ENCODE results near the gene PTGS2. TPM values are rescaled to one million over a fixed set of nuclear protein-coding genes. Genes with fewer than 3 reads are reported as not detected.
"Not testable (repeated sequence)": the region's sequence is repeated elsewhere in the genome, so short reads cannot be mapped to it uniquely, and the experiment has no call there.

Gene PTGS2
- total and polyA plus RNA-seq, 8 donors, result 2.9 to 105 (median 4.7) TPM

DNA sequence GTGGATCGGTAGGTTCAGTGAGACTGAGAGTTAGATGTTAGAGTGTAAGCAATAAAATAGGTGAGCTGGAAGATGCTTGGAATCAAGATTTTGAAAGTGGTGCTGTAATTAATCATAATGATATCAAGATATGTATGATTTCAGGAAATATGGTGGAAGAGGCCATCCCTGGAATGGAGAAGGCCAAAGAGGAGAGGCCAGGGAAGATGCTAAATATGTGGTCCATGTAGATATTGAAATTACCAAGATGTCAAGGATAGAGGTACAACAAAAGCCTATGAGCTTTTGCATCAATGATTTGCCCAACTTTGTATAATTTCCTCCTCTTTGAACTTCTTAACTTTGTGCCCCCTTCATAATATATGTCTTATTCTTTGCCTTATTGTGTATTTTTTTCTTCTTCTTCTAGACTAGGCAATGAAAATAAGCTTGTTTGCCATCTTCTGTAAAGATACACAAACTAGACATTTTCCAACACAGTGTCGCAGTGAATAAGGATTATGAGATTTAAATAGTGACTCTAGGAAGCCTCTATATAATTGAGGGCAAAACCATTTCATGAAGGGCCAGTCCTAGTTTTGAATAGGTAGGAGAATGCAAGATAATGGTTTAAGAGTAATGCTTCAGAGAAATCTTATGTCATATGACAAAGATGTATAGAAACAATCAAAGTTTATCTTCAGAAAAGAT lies 8.9 kb downstream of the PTGS2 start:
- DNase-seq (no peak), ATAC-seq (no peak)
- H3K4me3 ChIP-seq, result no peak overlapping the region
- H3K4me1 ChIP-seq, result no peaks in the 10 kb centered on the region
- intact Hi-C loops (cut with DNase I), result no loop called here
- H3K27me3 ChIP-seq, result no peaks in the 10 kb centered on the region
- H3K9me3 ChIP-seq, result no peaks in the 10 kb centered on the region
- peaks cover 0 to 41% of the 10 kb centered on the region in 2 donors for H3K36me3 ChIP-seq
- H3K27ac ChIP-seq, result no peak overlapping the region
- TF ChIP-seq, protein P1, sequence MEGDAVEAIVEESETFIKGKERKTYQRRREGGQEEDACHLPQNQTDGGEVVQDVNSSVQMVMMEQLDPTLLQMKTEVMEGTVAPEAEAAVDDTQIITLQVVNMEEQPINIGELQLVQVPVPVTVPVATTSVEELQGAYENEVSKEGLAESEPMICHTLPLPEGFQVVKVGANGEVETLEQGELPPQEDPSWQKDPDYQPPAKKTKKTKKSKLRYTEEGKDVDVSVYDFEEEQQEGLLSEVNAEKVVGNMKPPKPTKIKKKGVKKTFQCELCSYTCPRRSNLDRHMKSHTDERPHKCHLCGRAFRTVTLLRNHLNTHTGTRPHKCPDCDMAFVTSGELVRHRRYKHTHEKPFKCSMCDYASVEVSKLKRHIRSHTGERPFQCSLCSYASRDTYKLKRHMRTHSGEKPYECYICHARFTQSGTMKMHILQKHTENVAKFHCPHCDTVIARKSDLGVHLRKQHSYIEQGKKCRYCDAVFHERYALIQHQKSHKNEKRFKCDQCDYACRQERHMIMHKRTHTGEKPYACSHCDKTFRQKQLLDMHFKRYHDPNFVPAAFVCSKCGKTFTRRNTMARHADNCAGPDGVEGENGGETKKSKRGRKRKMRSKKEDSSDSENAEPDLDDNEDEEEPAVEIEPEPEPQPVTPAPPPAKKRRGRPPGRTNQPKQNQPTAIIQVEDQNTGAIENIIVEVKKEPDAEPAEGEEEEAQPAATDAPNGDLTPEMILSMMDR (IDR thresholded peaks at IDR 0.05), result no peak

DNA sequence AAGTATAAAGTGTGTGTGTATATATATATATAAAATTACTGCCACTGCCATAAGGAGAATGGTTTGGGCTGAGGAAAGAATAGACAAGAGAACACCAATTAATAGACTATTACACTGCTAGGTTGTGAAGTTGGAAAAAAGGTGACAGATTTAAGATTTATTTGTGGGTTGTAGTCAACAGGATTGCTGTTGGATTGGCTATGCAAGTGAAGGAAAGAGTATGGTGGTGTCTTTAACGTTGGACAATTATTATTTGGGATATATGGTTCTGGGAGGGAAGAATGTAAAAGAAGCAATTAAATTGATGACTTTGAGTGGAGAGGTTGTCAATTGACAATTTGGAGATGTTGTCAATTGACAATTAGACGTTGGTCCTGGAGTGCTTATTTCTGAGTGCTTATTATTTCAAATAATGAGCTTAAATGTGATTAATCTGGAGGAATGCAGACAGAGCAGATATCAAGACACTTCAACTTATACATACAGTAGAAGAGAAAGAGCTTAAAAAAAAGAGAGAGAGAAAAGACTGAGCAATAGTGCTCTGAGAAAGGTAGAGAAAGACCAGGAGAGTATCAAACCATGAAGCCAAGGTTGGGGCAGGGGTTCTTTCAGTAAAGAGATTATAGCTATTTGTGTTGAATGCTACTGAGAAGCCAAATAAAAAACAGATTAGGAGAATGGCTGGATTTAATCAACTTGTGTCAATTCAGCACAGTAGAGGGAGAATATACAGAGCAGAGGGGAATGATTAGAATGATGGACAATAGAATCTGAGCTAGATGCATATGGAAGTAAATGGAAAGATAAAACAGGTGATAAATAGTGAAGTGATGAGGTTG lies 9.7 kb downstream of the PTGS2 start:
- DNase-seq, result no peak
- H3K27ac ChIP-seq, result no peak overlapping the region
- H3K4me3 ChIP-seq, result no peak overlapping the region
- TF ChIP-seq, protein P1 (IDR thresholded peaks at IDR 0.05), result no peak
- ATAC-seq, result no peak
- H3K27me3 ChIP-seq, result no peaks in the 10 kb centered on the region
- H3K36me3 ChIP-seq, result peaks cover 0 to 34% of the 10 kb centered on the region in 2 donors
- no peaks in the 10 kb centered on the region for H3K4me1 ChIP-seq
- intact Hi-C loops (cut with DNase I), result no loop called here
- H3K9me3 ChIP-seq, result no peaks in the 10 kb centered on the region

DNA sequence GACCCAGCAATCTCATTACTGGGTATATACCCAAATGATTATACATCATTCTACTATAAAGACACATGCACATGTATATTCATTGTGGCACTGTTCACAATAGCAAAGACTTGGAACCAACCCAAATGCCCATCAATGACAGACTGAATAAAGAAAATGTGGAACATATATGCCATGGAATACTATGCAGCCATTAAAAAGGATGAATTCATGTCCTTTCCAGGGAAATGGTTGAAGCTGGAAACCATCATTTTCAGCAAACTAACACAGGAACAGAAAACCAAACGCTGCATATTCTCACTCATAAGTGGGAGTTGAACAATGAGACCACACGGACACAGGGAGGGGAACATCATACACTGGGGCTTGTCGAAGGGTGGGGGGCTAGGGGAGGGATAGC lies 10.4 kb downstream of the PTGS2 start:
- peaks cover 0 to 26% of the 10 kb centered on the region in 2 donors for H3K36me3 ChIP-seq
- H3K27me3 ChIP-seq; H3K4me3 ChIP-seq; intact Hi-C loops (cut with DNase I); H3K27ac ChIP-seq; H3K9me3 ChIP-seq; H3K4me1 ChIP-seq; ATAC-seq; DNase-seq: not testable (repeated sequence)

DNA sequence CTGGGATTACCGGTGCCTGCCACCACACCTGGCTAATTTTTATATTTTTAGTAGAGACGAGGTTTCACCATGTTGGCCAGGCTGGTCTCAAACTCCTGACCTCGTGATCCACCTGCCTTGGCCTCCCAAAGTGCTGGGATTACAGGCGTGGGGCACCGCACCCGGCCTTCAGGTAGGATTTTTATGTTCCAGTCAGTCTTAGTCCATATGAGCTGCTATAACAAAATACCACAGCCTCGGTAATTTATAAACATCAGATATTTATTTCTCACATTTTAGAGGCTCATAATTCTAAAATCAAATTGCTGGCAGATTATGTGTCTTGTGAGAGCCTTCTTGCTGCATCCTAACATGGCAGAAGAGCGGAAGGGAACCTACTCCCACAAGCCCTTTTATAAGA lies 16.0 kb downstream of the PTGS2 start:
- ATAC-seq; H3K27me3 ChIP-seq; H3K27ac ChIP-seq; H3K36me3 ChIP-seq; intact Hi-C loops (cut with DNase I); H3K4me3 ChIP-seq; DNase-seq; H3K9me3 ChIP-seq: not testable (repeated sequence)
- peaks cover 0 to 11% of the 10 kb centered on the region in 2 donors for H3K4me1 ChIP-seq

DNA sequence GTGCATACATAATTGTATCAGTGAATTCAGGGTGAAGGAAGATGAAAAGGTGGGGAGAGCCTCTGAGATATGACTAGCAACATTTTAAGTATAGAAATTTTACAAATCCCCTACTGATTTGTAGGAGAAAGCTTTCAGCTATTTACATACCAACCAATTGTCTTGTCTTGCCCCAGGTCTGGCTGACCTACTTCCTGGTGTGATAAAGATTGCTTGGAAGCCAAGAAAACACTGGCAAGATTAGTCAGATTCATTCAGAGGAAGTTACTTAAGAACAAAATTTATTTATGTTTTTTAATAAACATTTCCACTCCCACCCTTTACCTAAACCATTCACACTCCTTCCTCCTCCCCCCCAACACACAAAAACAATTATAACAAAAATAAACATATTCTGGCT lies 17.5 kb downstream of the PTGS2 start:
- no peaks in the 10 kb centered on the region for H3K9me3 ChIP-seq
- no peak for DNase-seq
- no peak for ATAC-seq
- H3K27ac ChIP-seq, result no peak overlapping the region
- no peak overlapping the region for H3K4me3 ChIP-seq
- H3K36me3 ChIP-seq, result no peaks in the 10 kb centered on the region
- intact Hi-C loops (cut with DNase I), result no loop called here
- TF ChIP-seq, protein P1 (IDR thresholded peaks at IDR 0.05), result no peak
- no peaks in the 10 kb centered on the region for H3K27me3 ChIP-seq
- peaks cover 0 to 11% of the 10 kb centered on the region in 2 donors for H3K4me1 ChIP-seq

DNA sequence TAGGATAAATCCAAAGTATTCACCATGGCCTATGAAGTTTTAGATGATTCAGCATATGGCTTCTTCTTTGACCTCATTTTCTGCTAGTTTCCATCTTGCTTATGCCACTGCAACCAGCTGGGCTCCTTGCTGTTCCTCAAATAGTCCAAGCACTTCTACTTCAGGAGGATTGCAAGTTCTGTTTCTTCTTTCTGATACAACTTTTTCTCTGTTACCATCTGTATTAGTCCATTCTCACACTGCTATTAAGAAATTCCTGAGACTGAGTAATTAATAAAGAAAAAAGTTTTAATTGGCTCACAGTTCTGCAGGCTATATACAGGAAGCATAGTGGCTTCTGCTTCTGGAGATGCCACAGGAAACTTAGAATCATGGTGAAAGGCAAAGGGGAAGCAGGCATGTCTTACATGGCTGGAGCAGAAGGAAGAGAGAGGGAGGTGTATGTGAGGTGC lies 20.3 kb downstream of the PTGS2 start:
- Histone ChIP-seq H3K9me3 (no peaks in the 10 kb centered on the region), H3K4me1 (peaks cover 0 to 16% of the 10 kb centered on the region in 2 donors), H3K27me3 (no peaks in the 10 kb centered on the region), H3K4me3 (no peak overlapping the region), H3K27ac (peak overlapping the region in 1 of 2 donors; percentile 49), H3K36me3 (no peaks in the 10 kb centered on the region)
- intact Hi-C loops (cut with DNase I), result no loop called here
- DNase-seq, result no peak
- TF ChIP-seq, protein P1 (IDR thresholded peaks at IDR 0.05), result no peak
- no peak for ATAC-seq

Data from left lung (tissue), 10 donors.